ENCODE data around the gene FAM149A. TPM values are rescaled to one million over a fixed set of nuclear protein-coding genes. Genes with fewer than 3 reads are reported as not detected.

The FAM149A gene
- polyA plus RNA-seq, 2 of the 4 experiments (the other 2 are of a cell fraction): 1.8 to 3.0 TPM

DNA sequence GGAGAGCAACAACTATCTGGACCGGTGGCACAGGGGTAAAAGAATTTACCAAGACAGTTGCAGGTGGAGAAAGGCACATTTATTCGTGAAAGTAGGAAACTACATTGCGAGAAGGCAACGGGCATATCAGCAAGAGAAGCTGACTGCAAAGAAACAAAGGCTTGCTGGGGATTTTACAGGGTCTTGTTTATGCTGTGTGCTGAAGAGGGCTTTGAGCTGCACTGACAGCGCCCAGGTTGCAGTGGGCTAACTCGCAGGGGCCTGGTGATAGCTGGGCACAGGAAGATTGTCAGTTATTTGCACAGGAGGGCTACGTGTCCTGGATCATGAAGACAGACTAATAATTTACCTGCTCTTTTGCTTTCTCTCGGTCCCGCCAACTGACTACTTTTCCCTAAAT is 24.8 kb upstream of the FAM149A start:
- DNase-seq (ENCODE audit: low read depth in 1 of 2, low spot score in 1 of 2): no peak
- POLR2A ChIA-PET: no interaction called here
- Histone ChIP-seq H3K4me2 (no peak overlapping the region), H3K9me3 (no peaks in the 10 kb centered on the region), H3K4me1 (no peaks in the 10 kb centered on the region), H3K4me3 (no peak overlapping the region), H3K27ac (no peak overlapping the region)
- FAIRE-seq: no peak
- CTCF ChIA-PET: interaction anchor here (0.7 to 1.5 kb wide), 4 partner anchors 10 to 58 kb away, joined by 3 to 5 read pairs (median 3); no protein-coding TSS in a partner anchor
- 64% methylated on average over 9 of the region's 9 CpGs for WGBS (ENCODE audit: missing lambda C conversion rate)
- TF ChIP-seq EHMT2 (IDR thresholded peaks at IDR 0.05; ENCODE audit: low read depth): no peak
- no peak for TF ChIP-seq RARB (CRISPR knock-in tag; IDR thresholded peaks at IDR 0.05)
- TF ChIP-seq, protein P1, sequence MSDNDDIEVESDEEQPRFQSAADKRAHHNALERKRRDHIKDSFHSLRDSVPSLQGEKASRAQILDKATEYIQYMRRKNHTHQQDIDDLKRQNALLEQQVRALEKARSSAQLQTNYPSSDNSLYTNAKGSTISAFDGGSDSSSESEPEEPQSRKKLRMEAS (IDR thresholded peaks at IDR 0.05): no peak
- no peak for TF ChIP-seq BHLHE40 (IDR thresholded peaks at IDR 0.05; ENCODE audit: low read depth, low read length)
- no peak for TF ChIP-seq POLR2A (IDR thresholded peaks at IDR 0.05; ENCODE audit: low read length)
- no peak for ATAC-seq

DNA sequence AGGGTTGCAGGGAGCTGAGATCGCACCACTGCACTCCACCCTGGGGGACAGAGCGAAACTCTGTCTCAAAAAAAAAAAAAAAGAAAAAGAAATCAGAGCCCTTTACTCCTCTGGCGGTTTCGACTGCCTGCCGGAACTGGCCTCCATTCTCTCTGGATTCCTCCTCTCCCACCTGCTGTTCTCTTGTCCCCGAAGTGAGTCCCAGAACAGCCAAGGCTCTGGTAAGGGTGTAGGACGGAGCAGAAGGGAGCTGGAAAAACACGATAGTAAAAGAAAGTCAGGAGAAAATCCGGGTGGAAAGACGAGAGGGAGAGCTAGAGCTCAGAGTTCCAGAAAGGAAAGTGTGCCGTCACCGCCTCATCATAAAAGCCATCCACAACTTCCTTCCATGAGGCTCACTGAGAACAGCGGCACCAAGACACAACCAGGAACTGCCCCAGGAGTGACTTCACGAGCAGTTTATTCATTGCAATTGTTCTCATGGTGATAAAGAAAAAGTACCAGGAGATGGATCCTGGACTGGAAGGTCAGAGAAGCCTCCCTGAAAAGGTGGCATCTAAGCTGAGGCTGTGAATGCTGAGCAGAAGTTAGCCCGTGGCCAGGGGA is 23.2 kb upstream of the FAM149A start:
- no peaks in the 10 kb centered on the region for H3K9me3 ChIP-seq
- FAIRE-seq: no peak
- no peak for DNase-seq (ENCODE audit: low read depth in 1 of 2, low spot score in 1 of 2)
- ChIA-PET POLR2A (no interaction called here), CTCF (interaction anchor here (0.6 to 1.0 kb wide), 2 partner anchors 14 to 56 kb away, joined by 3 to 5 read pairs; no protein-coding TSS in a partner anchor)
- H3K4me3 ChIP-seq: no peak overlapping the region
- no peaks in the 10 kb centered on the region for H3K4me1 ChIP-seq
- H3K27ac ChIP-seq: no peak overlapping the region
- no peak for ATAC-seq
- H3K4me2 ChIP-seq: no peak overlapping the region
- TF ChIP-seq POLR2A (IDR thresholded peaks at IDR 0.05; ENCODE audit: low read length) (no peak), ZC3H11A (IDR thresholded peaks at IDR 0.05) (no peak), EHMT2 (IDR thresholded peaks at IDR 0.05; ENCODE audit: low read depth) (no peak), HOXA7 (CRISPR knock-in tag; IDR thresholded peaks at IDR 0.05) (no peak), CHD4 (IDR thresholded peaks at IDR 0.05; ENCODE audit: borderline replicate concordance) (no peak), CBX8 (IDR thresholded peaks at IDR 0.05) (no peak), KDM1A (IDR thresholded peaks at IDR 0.05; ENCODE audit: low read depth) (no peak), ZNF302 (CRISPR knock-in tag; IDR thresholded peaks at IDR 0.05) (no peak)
- TF ChIP-seq, protein P2, sequence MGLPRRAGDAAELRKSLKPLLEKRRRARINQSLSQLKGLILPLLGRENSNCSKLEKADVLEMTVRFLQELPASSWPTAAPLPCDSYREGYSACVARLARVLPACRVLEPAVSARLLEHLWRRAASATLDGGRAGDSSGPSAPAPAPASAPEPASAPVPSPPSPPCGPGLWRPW (IDR thresholded peaks at IDR 0.05): no peak
- WGBS (ENCODE audit: missing lambda C conversion rate): 66% methylated on average over 15 of the region's 15 CpGs

DNA sequence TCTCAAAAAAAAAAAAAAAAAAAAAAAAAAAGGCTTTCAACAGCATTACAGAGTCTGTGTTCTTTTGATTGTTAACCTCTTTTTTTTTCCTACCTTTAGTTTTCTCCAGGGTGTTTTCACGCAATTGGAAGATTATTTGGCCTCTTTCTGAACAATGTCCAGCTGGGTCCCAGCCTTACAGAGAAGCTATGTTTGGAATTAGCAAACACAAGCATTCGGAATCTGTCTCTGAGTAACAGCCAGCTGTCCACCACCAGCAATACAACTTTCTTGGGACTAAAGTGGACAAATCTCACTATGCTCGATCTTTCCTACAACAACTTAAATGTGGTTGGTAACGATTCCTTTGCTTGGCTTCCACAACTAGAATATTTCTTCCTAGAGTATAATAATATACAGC is 22.3 kb upstream of the FAM149A start:
- ATAC-seq (no peak), DNase-seq (ENCODE audit: low read depth in 1 of 2, low spot score in 1 of 2) (no peak), FAIRE-seq (no peak)
- no peak overlapping the region for H3K27ac ChIP-seq
- WGBS (ENCODE audit: missing lambda C conversion rate): 80% methylated on average over 4 of the region's 4 CpGs
- no peak overlapping the region for H3K4me3 ChIP-seq
- ChIA-PET POLR2A (no interaction called here), CTCF (interaction anchor here (1.0 kb wide), 1 partner anchor 15 kb away, joined by 5 read pairs; no protein-coding TSS in a partner anchor)
- TF ChIP-seq, protein P3, sequence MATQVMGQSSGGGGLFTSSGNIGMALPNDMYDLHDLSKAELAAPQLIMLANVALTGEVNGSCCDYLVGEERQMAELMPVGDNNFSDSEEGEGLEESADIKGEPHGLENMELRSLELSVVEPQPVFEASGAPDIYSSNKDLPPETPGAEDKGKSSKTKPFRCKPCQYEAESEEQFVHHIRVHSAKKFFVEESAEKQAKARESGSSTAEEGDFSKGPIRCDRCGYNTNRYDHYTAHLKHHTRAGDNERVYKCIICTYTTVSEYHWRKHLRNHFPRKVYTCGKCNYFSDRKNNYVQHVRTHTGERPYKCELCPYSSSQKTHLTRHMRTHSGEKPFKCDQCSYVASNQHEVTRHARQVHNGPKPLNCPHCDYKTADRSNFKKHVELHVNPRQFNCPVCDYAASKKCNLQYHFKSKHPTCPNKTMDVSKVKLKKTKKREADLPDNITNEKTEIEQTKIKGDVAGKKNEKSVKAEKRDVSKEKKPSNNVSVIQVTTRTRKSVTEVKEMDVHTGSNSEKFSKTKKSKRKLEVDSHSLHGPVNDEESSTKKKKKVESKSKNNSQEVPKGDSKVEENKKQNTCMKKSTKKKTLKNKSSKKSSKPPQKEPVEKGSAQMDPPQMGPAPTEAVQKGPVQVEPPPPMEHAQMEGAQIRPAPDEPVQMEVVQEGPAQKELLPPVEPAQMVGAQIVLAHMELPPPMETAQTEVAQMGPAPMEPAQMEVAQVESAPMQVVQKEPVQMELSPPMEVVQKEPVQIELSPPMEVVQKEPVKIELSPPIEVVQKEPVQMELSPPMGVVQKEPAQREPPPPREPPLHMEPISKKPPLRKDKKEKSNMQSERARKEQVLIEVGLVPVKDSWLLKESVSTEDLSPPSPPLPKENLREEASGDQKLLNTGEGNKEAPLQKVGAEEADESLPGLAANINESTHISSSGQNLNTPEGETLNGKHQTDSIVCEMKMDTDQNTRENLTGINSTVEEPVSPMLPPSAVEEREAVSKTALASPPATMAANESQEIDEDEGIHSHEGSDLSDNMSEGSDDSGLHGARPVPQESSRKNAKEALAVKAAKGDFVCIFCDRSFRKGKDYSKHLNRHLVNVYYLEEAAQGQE (IDR thresholded peaks at IDR 0.05): no peak
- TF ChIP-seq, protein P4, sequence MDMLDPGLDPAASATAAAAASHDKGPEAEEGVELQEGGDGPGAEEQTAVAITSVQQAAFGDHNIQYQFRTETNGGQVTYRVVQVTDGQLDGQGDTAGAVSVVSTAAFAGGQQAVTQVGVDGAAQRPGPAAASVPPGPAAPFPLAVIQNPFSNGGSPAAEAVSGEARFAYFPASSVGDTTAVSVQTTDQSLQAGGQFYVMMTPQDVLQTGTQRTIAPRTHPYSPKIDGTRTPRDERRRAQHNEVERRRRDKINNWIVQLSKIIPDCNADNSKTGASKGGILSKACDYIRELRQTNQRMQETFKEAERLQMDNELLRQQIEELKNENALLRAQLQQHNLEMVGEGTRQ (IDR thresholded peaks at IDR 0.05): no peak
- H3K9me3 ChIP-seq: no peaks in the 10 kb centered on the region
- H3K4me1 ChIP-seq: no peaks in the 10 kb centered on the region
- H3K4me2 ChIP-seq: no peak overlapping the region

DNA sequence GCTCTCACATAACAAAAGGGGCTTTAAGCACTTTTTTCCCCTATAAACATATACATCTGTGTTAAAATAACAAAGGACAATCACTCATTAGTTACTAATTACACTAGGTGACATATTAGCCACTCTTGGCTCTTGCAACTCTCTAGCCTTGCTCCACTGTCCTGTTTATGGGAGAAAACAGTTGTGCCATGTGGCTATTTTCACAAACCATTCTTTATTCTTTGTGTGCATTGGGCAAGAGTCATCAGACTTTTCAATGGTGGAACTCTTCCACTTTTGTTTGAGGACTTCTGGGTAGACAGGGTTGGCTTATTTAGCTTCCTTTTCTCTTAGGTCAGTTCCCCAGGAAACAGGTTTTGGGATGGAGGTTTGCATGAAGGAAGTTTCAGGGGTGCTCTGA is 16.0 kb upstream of the FAM149A start:
- no peak for DNase-seq (ENCODE audit: low read depth in 1 of 2, low spot score in 1 of 2)
- no peaks in the 10 kb centered on the region for H3K4me1 ChIP-seq
- no peak for FAIRE-seq
- no peaks in the 10 kb centered on the region; the same call in 2 of the 3 replicates for H3K9me3 ChIP-seq
- no peak overlapping the region for H3K27ac ChIP-seq
- no peak overlapping the region for H3K4me2 ChIP-seq
- H3K4me3 ChIP-seq: no peak overlapping the region
- ChIA-PET CTCF (interaction anchor here (1.2 to 1.4 kb wide), 2 partner anchors 9 to 10 kb away, joined by 3 read pairs; no protein-coding TSS in a partner anchor), POLR2A (no interaction called here)
- ATAC-seq: no peak
- TF ChIP-seq RCOR1 (IDR thresholded peaks at IDR 0.05; ENCODE audit: low read depth, low read length): no peak
- TF ChIP-seq TP53 (CRISPR knock-in tag; IDR thresholded peaks at IDR 0.05): no peak
- TF ChIP-seq, protein P5, sequence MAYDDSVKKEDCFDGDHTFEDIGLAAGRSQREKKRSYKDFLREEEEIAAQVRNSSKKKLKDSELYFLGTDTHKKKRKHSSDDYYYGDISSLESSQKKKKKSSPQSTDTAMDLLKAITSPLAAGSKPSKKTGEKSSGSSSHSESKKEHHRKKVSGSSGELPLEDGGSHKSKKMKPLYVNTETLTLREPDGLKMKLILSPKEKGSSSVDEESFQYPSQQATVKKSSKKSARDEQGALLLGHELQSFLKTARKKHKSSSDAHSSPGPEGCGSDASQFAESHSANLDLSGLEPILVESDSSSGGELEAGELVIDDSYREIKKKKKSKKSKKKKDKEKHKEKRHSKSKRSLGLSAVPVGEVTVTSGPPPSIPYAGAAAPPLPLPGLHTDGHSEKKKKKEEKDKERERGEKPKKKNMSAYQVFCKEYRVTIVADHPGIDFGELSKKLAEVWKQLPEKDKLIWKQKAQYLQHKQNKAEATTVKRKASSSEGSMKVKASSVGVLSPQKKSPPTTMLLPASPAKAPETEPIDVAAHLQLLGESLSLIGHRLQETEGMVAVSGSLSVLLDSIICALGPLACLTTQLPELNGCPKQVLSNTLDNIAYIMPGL (CRISPR knock-in tag; IDR thresholded peaks at IDR 0.05; ENCODE audit: borderline replicate concordance): no peak
- no peak for TF ChIP-seq MAFK (IDR thresholded peaks at IDR 0.05; ENCODE audit: partially characterized antibody)
- TF ChIP-seq POLR2AphosphoS2 (conservative IDR thresholded peaks at IDR 0.05; ENCODE audit: low read length): no peak
- TF ChIP-seq, protein P3 (IDR thresholded peaks at IDR 0.05): no peak
- TF ChIP-seq POLR2A (IDR thresholded peaks at IDR 0.05; ENCODE audit: low read length): no peak

Data from A549 (cell line).